NCI-H82 (cell line): ENCODE measurements around the gene PKP4.
"Not testable (repeated sequence)": the region's sequence is repeated elsewhere in the genome, so short reads cannot be mapped to it uniquely, and the experiment has no call there.

Experiments used
- DNase-seq: peaks from one replicate; lab custom pipeline; 2025; lab: John Stamatoyannopoulos, UW

The PKP4 gene

DNA sequence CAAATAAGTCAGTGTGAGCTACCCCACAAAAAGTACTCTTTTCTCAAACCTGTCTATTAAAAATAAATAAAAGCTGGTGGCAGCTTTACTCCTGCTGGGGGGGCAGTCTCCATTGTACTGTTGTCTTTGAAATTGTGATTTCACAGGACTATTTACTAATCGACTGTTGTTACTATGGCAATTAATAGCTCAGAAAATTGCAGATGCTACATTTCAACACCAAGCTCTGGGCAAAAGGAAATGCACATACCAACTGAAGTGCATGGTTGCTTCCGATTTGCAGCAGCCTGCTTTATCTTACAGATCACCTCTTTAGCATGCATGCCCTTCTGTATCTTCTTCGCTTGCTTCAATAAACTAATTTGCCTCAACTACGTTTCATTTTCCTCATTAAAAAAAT is 220.8 kb downstream of the PKP4 start:
- DNase-seq: no peak

DNA sequence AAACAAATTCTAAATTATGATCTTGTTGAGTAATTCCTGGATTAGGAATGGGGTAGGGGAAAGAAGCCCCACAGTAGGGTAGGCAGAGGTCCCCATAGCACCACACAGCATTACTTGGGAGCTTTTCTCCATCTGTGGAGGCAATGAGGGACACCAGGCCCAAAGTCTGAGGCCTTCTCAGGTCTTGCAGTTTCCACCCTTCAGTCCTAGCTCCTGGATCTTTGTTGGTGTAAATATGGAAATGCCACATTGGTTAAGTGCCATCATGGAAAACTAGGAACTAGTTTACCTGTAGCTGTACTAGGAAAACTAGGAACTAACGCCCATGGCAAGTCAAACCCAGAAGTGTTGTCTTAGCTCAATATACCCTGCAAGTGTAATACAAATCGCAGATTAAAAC is 225.1 kb downstream of the PKP4 start:
- DNase-seq: no peak

- no peak for DNase-seq
Observed at GRCh38 chr2:158685646-158686045, 228.9 kb downstream of the PKP4 start.

DNA sequence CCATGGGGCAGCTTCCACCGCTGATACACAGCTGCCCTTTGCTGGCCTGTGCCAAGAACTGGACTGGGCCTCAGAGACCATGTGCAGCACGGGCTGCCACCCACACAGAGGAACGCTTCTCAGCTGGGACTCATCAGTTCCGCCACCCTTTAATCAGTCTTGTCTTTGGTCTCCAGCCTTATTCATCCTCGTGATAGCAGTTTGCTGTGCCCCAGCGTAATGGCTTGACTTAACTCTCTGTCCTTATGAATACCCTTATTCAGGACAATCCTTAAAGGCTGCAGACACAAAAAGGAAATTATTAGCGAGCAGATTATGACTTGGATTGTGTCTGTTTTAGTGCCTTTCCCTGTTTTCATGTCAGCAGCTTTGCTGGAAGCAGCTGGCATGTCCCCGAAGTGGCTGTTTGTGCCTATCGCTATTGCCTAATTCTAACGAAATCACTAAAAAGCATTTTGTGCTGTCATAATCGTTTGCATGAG is 229.5 kb downstream of the PKP4 start:
- no peak for DNase-seq

DNA sequence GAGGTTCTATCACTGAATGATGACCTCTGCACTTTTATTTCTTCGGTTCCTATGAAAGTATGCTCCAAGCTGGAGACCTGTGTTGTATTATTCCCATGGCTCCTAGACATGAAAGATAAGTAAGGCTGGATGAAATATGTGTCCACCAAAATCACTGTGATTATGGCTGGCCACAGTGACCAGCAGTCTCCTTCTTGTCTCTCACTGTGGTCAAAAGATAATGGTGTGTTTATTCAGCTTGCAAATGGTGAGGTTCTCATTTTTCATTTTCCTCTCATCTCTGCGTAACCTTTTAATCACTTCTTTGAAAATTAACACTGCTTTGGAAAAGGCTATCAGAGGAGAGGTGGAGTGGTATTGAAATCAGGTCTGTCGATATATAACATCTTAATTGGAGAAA is 230.6 kb downstream of the PKP4 start:
- no peak for DNase-seq

GRCh38 chr2:158688721-158689120 is 232.0 kb downstream of the PKP4 start:
- no peak for DNase-seq

DNA sequence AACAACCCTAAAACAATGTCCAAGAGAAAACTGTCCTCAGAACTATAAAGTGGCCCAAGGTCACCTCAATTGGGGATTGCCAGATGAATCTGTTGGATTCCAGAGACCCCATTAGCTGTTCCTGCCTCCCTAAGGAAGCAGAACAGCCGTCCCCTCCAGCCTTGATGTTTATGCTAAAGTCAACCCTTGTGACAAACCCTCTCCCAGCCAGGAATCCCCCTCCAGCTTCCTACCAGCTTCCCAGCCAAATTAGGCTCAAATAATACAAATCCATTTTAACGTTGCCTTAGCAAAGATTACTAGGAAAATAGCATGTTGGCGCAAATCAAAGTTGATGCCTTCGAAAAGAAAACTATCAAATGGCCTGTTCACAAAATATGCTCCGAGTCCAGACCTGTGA is 232.6 kb downstream of the PKP4 start:
- no peak for DNase-seq

DNA sequence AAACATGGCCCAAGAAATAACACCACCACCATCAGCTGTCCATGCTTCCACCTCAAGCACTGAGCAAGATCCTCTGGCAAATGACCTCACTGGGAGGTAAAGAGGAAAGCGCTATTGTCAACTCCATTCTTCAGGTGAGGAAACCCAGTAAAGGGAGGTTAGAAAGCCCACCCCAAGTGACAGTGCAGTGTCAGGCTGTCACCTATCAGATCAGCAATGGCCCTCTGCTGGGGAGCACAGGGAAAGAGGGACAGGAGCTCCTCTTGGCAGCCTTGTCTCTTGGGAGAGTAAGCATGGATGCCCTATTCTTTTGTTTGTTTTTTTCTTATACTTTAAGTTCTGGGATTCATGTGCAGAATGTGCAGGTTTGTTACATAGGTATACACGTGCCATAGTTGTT is 234.1 kb downstream of the PKP4 start:
- DNase-seq: no peak

DNA sequence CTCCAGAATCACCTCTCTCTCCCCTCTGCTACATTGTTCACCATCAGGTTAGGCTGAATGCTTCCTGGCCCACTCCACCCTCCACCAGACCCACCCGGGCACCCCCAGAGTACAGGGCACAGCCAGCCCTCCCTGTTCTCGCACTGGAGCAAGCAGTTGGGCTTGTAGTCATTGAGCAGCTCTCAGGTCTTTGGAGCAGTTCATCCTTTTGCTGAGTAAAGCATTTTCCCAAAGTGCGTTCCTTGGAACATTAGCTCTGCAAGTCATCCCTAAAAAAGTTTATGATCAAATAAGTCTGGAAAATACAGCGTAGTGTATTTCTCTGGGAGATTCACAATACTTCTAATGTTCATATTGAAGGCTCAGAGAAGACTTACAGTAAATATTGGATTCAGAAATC is 234.9 kb downstream of the PKP4 start:
- no peak for DNase-seq

GRCh38 chr2:158692372-158693103 is 235.8 kb downstream of the PKP4 start:
- DNase-seq: no peak

GRCh38 chr2:158693476-158693875 is 236.7 kb downstream of the PKP4 start:
- DNase-seq: no peak

GRCh38 chr2:158695305-158695704 is 238.6 kb downstream of the PKP4 start:
- no peak for DNase-seq

GRCh38 chr2:158695744-158696143 is 239.0 kb downstream of the PKP4 start:
- DNase-seq: not testable (repeated sequence)

GRCh38 chr2:158699323-158699722 is 242.6 kb downstream of the PKP4 start:
- DNase-seq: no peak

DNA sequence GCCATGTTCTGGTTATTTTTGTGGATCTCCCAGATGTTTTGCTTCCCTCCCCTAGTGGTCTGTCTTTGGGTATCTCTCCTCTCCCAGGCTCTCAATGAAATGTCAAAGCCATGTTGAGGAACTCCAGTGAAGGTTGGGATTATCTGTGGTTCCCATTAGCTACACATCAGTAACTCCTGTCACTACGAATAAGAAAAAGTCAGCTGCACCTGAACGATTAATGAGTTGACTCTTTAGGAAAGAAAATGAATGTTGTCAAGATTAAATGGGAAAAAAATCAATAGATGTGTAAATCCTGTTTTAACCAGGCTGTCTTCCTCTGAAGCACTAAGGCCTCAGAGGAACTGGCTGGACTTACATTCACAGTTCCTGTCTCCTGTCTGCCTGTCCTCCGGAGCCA is 244.3 kb downstream of the PKP4 start:
- DNase-seq: peak; percentile 25

DNA sequence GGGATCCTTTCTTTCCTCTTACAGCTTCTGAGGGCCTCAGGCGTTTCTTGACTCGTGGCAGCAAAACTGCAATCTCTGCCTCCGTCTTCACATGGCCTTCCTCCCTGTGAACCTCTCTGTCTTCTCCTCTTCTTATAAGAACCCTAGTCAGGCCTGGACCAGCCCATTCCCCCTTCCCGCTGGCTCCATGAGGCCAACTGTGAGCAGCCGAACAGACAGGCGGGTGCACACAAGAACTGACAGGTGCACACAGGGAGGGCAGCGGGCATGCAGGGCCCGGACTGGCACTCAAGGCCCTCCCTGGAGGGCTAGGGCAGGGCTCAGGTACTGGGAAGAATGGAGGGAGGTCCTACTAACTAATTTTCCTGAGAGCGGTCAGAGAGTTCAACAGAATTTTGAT is 246.0 kb downstream of the PKP4 start:
- DNase-seq: no peak

- peak; percentile 42 for DNase-seq
Observed at GRCh38 chr2:158704724-158705465, 248.1 kb downstream of the PKP4 start.

DNA sequence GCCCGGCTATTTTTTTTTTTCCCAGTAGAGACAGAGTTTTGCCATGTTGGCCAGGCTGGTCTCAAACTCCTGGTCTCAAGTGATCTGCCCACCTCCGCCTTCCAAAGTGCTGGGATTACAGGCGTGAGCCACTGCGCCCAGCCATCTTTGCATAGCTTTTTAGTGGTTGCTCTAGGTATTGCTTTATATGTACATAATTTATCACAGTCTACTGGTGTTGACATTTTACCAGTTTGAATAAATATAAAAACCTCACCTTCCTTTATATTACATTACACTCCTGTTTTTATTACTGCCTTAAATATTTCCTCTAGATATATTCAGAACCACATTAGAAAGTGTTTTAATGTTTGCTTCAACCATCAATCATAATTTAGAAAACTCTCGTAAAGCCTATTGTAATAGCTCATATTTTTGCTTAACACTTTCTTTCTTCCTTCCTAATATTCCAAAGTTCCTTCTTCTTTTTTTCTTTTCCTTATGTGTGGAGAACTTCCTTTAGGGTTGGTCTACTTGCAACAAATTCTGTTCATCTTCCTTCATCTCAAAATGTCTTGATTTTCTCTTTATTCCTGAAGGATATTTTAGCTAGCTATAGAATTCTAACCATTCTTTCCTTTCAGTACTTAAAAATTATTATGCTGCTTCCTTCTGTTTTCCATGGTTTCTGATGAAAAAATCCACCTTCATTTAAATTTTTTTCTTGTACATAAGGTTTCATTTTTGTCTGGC is 256.2 kb downstream of the PKP4 start:
- DNase-seq: no peak

DNA sequence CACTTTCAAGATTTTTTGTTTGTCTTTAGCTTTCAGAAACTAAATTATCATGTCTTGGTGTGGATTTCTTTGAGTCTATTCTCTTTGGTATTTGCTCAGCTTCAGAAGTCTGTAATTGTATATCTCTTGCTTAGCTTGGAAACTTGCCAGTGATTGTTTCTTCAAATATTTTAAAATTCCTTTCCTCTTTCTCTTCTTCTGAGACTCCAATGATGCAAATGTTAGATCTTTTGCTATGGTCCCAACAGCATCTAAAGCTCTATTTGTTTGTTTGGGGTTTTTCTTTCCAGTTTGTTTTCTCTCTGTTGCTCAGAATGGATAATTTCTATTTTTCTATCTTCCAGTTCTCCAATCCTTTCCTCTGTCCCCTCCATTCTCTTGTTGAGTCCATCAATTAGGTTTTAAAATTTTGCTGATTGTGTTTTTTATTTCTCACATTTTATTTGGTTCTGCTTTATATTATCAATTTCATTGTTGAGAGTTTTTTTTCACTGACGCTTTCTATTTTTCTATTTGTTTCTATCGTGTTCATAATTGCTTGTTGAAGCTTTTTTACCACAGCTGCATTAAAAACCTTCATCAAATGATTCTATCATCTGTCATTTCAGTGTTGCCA is 256.9 kb downstream of the PKP4 start:
- DNase-seq: no peak

GRCh38 chr2:158714420-158714819 is 257.7 kb downstream of the PKP4 start:
- no peak for DNase-seq

GRCh38 chr2:158715357-158715756 is 258.6 kb downstream of the PKP4 start:
- no peak for DNase-seq

- no peak for DNase-seq
Observed at GRCh38 chr2:158716121-158716791, 259.5 kb downstream of the PKP4 start.
